Astrocyte (in vitro differentiated cells and primary cell): ENCODE measurements around the gene CFAP119.

Experiments used
- EZH2 ChIP-seq: IDR thresholded peaks from 2 replicates; pipeline ENCODE4 v1.6.1; 2012; ENCODE audit warnings: mild to moderate bottlenecking, low read length, inconsistent platforms; ENCODE audit not compliant: insufficient read depth
- TF ChIP-seq, protein P1 (sequence below): IDR thresholded peaks from 2 replicates; pipeline ENCODE4 v1.5.1; 2011; ENCODE audit warnings: low read depth, mild to moderate bottlenecking, inconsistent platforms, low read length, moderate library complexity; ENCODE audit not compliant: insufficient read depth

DNA sequence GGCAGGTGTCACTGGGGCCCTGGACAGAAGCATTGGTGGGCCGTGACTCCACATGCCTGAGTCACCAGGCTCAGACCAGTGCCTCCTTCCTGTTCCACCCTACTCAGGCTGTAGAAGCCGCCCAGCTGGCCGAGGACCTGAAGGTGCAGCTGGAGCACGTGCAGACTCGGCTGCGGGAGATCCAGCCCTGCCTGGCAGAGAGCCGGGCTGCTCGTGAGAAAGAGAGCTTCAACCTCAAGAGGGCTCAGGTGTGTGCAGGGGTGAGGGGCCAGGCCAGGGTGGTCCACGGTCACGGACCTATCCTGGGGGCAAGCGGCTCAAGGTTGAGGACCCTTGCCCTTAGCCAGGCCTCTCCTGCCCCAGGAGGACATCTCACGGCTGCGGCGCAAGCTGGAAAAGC lies 9.9 kb upstream of the CFAP119 start:
- TF ChIP-seq, protein P1, sequence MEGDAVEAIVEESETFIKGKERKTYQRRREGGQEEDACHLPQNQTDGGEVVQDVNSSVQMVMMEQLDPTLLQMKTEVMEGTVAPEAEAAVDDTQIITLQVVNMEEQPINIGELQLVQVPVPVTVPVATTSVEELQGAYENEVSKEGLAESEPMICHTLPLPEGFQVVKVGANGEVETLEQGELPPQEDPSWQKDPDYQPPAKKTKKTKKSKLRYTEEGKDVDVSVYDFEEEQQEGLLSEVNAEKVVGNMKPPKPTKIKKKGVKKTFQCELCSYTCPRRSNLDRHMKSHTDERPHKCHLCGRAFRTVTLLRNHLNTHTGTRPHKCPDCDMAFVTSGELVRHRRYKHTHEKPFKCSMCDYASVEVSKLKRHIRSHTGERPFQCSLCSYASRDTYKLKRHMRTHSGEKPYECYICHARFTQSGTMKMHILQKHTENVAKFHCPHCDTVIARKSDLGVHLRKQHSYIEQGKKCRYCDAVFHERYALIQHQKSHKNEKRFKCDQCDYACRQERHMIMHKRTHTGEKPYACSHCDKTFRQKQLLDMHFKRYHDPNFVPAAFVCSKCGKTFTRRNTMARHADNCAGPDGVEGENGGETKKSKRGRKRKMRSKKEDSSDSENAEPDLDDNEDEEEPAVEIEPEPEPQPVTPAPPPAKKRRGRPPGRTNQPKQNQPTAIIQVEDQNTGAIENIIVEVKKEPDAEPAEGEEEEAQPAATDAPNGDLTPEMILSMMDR: no peak
- no peak for TF ChIP-seq EZH2
